Hematopoietic multipotent progenitor cell treated with erythropoietin and hydrocortisone succinate and interleukin-3 and kit ligand, for 6 days (in vitro differentiated cells): ENCODE measurements around the gene SLC28A3.
A peak's percentile ranks its signal among the peaks of the same experiment; 100 is the strongest.

Experiments used
- DNase-seq: peaks from one replicate; pipeline ENCODE4 v3.0.0-alpha.2; 2015

SLC28A3 gene

DNA sequence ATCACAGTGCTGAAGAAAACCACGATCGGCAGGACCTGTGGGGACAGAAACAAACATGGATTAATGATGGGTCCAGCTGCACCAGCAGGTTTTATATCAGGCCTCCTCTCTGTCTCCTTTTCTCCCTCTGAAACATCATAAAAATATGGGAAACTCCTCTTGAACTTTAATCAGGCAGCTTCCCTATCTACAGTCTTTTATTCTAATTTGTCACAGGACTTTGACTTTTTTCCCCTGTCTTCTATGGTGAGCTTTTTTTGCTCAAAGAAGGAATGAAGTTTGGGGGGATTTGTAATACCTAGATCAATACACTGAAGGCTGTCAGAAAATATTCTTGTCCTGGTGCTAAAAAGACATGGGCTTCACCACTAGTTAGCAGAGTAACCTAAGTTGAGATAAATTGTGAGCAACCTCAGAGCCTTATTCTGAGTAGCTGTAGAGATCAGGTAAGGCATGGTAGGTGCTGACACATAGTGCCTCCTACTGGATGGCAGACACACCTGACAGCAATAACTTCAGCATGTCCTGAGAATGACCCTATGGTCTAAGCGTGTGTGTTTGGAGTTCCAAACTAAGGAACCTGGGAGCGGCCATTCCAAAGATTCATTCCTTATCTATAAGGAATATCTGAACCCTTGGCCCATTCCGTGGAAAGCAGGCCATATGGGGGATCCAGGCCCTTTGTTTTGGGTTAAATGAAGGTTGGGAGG, 46.2 kb downstream of the SLC28A3 start:
- no peak for DNase-seq

DNA sequence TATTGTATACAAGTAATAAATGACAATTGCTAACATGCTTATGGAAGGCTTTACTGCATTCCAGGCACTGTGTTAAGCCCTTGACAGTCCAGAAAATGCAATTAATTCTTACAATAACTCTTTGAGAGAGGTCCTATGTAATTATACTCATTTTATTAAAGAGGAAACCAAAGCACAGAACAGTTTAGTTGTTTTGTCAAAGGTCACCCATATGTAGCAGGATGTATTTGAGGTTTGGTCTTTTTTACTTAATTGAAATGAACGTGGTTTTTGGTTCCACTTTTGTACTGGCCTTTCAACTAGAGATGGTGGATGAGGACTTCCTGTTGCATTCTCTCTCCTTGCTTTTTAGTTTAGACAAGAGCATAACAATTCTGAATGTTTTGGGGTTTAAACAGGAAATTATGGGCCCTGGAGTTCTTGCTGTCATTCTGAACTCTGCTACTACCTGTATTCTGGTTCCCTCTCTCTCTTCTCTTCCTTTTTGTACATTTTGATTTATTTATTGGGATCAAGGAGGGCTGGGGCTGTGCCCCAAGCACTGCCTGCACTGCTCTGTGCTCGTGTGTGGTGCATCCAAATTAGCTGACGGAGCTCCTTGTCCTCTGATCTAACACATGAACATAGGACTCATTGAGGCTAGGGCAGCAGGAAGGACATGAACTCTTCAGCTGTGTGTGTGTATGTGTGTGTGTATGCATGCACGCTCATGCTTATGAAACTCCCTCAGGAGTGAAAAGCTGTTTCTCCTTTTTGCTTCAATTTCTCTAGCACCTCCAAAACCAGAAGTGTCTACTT, 47.4 kb downstream of the SLC28A3 start:
- DNase-seq: peak; percentile 5

DNA sequence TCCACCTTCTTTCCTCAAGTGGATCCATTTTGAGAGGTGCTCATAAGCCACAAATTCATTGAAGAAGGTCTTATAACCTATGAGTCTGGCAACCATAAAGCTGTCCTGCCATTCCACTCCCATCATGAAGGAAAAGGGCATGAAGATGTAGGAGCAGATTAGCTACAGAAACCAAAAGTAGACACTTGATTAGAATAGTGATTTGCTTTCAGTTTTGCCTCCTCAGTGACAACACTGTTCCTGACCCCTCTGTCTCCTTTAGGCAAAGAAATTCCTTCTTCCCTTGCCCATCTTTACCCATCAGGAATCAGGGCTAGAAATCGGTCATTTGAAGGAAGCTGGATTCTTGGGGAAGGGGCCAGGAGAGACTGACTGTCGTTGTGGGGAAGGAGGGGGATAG, 55.2 kb downstream of the SLC28A3 start:
- DNase-seq: no peak

GRCh38 chr9:84283946-84284345, 56.6 kb downstream of the SLC28A3 start:
- DNase-seq: no peak

DNA sequence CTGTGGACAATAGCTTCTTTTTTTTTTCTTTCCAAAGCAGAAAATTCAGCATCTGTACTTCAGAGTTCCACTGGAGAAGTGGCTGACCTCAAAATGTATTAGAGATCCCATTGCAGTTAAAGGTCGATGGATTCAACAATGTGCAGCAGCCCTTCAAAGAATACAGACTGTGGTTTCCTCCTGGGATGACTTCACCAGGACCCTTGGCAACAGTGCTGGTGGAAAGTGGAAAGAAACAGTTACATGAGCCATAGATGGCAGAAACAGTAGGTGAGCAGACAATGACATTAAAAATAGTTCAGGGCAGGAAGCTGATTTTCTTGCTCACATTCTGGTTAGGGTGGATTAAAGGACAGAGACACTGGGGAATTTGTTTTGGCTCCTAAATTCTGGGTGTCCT, 62.4 kb downstream of the SLC28A3 start:
- DNase-seq: no peak

DNA sequence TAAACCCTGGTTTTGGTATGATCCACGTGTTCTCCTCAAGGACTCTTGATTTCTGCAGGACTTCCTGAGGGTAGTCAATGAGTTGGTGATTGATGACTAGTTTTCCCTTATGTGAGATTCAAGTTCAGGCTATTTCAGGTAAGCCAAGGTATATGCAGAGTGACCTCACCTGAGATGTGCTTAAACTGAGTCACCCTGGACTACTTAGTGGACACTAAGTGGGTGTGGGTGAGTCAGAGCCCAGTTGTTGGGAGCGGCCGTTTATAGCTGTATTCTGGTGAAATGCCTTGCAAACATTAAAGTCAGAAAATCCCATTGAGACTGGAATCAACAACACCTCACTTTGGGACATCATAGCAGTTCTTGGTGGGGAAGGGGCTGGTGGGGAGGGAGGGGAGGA, 62.9 kb downstream of the SLC28A3 start:
- no peak for DNase-seq

DNA sequence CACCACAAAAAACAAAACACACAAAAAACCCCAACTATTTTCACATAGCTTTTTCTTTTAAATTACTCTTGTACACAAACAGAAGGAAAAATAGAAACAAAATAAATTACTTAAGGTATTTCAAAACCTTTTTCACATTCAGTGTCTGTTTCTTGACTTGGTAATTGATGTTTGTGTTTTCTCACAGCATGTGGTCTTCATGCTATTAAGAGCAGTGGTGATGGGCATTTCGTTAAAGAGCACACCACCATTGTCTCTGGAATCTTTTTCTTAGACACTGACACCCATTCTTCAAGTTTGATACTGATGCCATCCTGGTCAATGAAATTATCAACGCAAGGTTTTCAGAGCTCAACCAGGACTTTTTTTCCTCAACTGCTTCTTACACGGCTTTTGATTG, 63.8 kb downstream of the SLC28A3 start:
- no peak for DNase-seq

GRCh38 chr9:84271921-84272556, 68.5 kb downstream of the SLC28A3 start:
- no peak for DNase-seq

DNA sequence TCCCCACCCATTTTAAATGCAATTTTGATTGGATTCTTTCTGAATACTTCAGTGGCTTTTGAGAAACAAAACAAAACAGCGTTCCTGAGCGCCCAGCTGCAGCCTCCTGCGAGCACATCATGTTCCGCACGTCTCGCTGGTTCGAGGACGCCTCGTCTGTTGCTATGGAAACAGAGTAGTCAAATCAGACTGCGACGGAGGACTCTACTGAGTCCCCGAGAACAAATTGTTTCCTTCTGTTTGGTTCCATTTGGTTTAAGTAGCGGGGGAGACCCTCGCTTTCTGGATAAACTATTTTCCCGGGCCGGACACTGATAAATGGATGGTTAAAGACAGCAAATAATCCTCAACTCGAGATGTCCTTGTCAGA, 69.0 kb downstream of the SLC28A3 start:
- peak; percentile 35 for DNase-seq

DNA sequence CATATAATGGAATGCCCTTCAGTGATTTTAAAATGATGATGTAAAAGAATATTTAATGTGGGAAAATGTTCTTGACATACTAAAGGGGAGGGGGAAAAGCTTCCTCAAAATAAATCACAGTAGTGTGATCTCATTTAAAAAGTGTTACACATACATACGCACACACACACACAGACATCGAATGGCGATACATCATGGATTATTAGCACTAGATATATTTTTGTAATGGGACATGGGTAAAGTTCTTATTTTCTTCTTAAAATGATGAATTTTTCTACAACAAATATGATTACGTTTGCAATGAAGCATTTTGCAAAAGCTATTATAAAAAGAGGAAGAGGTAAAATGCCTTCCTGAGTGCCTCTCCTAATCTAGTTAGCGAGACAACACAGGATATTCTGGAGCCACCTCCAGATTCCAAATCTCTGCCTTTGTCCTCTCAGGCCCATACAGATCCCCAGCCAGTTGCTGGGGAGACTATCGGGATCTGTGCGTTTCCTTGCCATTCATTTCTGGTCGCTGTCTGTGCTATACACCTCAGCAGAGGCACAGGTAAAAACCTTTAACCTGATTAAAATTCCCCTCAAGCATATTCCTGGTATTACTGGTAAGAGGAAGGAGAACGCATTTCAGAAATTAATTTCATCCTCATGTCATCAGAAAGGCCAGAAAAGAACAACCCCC, 69.6 kb downstream of the SLC28A3 start:
- DNase-seq: no peak

DNA sequence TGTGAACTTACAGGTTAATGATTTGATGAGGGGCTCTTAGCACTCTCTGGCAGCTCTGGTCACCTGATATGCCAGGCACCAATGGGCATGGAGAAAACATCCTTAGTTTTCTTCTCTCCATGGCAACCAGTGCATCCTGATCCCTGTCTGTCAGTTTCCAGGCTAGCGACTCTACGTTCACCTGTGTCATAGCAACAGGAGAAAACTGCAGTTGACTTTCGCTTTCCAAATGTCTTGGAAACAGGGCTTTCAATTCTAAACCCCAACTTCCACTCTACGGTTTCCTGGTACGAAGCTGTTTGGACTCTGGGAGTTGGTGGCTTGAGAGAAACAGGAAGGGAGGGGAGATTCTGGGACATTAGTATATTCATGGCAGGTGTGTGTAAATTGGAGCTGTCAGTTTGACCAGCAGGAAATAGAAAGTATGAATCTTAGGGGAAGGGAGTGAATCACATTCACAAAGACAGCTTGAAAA, 74.4 kb downstream of the SLC28A3 start:
- DNase-seq: no peak

- DNase-seq: no peak
These were observed 76.1 kb downstream of the SLC28A3 start for GRCh38 chr9:84264307-84265029.

- peak; percentile 70 for DNase-seq
These were observed 79.3 kb downstream of the SLC28A3 start for GRCh38 chr9:84261070-84261746.

GRCh38 chr9:84258371-84258770, 82.2 kb downstream of the SLC28A3 start:
- no peak for DNase-seq

DNA sequence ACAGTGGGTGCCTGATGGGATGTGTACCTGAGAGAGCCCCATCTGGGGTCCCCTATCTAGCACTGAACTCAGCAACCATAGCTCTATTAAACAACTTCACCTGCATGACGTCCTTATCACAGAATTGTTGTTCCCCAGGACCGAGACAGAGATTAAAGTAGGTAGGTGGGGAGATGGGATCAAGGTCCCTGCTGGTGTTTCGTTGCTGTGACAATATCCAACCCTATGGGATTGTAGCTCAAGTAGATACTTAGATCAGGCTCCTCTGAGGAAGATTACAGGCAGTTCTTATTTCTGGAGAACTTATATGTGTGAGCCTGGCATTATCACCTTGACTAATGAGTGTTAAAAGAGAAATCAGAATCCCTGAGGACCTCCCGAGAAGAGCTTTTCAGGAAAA, 84.9 kb downstream of the SLC28A3 start:
- no peak for DNase-seq

GRCh38 chr9:84254972-84255371, 85.6 kb downstream of the SLC28A3 start:
- no peak for DNase-seq

GRCh38 chr9:84251921-84252320, 88.6 kb downstream of the SLC28A3 start:
- no peak for DNase-seq

DNA sequence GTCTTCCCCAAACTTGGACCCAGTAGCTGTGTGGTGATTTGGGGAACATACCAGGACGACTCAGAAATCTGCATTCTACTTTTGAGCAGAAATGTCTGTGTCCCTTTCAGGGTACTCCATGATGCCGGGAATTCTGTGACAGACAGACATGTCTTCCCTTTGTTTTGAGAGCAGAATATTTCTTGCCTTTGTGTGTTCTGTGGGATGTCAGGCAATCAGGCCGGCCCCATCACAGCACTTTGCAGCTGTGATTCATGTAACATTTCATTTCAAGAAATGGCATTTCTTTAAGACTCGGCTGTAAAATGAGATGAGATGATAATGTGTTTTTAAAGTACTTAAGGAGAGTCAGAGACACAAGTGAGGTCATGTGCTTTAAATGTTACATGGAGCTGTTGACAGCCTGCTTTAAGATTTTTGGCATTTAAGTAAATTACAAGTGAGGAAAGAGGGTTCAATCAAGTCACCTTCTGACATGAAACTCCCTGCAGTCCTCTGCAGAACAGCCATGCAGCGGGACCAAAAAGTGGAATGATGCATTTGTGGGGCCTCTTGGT, 98.7 kb downstream of the SLC28A3 start:
- DNase-seq: no peak

GRCh38 chr9:84239343-84239742, 101.2 kb downstream of the SLC28A3 start:
- no peak for DNase-seq

GRCh38 chr9:84238652-84239051, 101.9 kb downstream of the SLC28A3 start:
- peak; percentile 25 for DNase-seq

GRCh38 chr9:84235511-84235910, 105.0 kb downstream of the SLC28A3 start:
- DNase-seq: no peak
